Keratinocyte (primary cell): ENCODE results near the gene TARS2.

Source experiments
- EZH2 ChIP-seq: IDR thresholded peaks from one replicate; pipeline ENCODE4 v1.6.1; 2012; ENCODE audit warnings: inconsistent platforms, mild to moderate bottlenecking, low read length, moderate library complexity
- TF ChIP-seq, protein P1 (sequence below), 3 experiments: IDR thresholded peaks in 1 of 3; conservative IDR thresholded peaks in 1 of 3; optimal IDR thresholded peaks in 1 of 3; 2 replicates in 2 of 3; 3 replicates in 1 of 3; pipeline versions ENCODE3 to v1.5.1; 2011; ENCODE audit warnings: low read length in 3 of 3, mild to moderate bottlenecking in 3 of 3, moderate library complexity in 2 of 3, control low read depth in 1 of 3, inconsistent platforms in 1 of 3; ENCODE audit not compliant: insufficient read depth in 2 of 3; ENCODE audit errors: extremely low read depth in 1 of 3

GRCh38 chr1:150555198-150555970 is 68.2 kb downstream of the TARS2 start:
- no peak for TF ChIP-seq EZH2
- TF ChIP-seq, protein P1, sequence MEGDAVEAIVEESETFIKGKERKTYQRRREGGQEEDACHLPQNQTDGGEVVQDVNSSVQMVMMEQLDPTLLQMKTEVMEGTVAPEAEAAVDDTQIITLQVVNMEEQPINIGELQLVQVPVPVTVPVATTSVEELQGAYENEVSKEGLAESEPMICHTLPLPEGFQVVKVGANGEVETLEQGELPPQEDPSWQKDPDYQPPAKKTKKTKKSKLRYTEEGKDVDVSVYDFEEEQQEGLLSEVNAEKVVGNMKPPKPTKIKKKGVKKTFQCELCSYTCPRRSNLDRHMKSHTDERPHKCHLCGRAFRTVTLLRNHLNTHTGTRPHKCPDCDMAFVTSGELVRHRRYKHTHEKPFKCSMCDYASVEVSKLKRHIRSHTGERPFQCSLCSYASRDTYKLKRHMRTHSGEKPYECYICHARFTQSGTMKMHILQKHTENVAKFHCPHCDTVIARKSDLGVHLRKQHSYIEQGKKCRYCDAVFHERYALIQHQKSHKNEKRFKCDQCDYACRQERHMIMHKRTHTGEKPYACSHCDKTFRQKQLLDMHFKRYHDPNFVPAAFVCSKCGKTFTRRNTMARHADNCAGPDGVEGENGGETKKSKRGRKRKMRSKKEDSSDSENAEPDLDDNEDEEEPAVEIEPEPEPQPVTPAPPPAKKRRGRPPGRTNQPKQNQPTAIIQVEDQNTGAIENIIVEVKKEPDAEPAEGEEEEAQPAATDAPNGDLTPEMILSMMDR (optimal IDR thresholded peaks at IDR 0.05 in 1 of 3, IDR thresholded peaks at IDR 0.05 in 1 of 3, conservative IDR thresholded peaks at IDR 0.05 in 1 of 3; ENCODE audit: extremely low read depth in 1 of 3, insufficient read depth in 2 of 3, low read length in 3 of 3) = no peak
